HG03095 (cell line): ENCODE data around the gene SETD3.

Source experiments
- ATAC-seq: cut with Tn5 transposase; IDR thresholded peaks from one replicate; pipeline ENCODE4 v1.9.1; 2021; ENCODE audit warnings: moderate library complexity; ENCODE audit not compliant: unreplicated experiment

The SETD3 gene

DNA sequence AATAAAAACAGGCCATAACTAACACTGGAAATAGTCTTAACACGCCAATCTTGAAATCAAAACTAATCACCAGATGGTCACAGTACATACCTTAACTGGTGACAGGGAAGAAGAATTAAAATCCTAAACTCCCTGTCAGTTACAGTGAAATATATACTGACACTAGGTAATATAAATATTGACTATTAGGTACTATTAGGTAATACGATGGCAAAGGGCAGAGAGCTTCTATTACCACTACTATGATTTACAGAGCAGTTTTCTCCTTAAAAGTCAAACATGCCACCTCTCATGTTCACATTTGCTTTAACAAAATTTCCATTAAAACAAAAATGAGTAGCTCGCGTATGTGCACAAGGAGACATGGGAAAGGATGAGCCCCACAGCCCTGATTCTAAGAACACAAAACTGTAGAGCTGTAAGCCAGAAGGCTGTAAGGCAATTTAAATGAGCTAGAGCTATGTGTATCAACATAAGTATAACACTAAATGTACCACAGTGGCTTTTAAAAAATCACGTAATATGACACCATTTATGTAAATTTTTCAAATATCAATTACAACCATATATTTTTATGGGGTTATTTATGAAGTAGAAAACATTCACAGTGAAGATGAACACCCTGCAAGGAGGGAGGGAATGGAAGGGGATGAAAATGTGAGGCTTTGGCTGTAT lies 19.1 kb downstream of the SETD3 start:
- ATAC-seq: no peak

- no peak for ATAC-seq
These were observed 19.9 kb downstream of the SETD3 start for GRCh38 chr14:99460793-99461192.

DNA sequence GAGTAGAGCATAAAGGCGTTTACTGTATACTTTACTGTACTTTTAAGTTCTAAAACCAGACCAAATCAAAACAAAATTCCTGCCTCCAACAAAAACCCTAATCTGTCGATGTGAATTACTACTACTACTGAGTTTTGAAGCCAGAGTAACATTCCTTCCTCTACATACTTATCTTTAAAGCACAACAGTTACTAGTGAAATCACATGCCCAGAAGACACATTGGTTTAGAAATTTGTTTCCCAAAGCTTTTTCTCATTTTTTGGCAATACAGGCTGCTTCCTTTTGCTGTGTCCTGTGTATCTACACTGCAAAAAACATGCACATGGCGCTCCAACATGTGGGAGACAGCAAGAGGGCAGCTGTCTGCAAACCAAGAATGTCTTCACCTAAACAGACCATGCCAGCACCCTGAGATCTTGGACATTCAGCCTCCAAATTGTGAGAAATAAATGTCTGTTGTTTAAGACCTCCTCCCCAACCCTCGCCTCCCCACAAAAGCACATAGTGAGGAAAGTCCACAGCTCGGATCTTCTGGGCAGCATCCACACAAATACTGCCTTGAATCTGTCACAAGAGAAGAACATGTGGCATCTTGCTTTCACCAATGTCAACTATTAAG lies 21.1 kb downstream of the SETD3 start:
- ATAC-seq: no peak

GRCh38 chr14:99454246-99454645 lies 26.4 kb downstream of the SETD3 start:
- ATAC-seq: no peak

DNA sequence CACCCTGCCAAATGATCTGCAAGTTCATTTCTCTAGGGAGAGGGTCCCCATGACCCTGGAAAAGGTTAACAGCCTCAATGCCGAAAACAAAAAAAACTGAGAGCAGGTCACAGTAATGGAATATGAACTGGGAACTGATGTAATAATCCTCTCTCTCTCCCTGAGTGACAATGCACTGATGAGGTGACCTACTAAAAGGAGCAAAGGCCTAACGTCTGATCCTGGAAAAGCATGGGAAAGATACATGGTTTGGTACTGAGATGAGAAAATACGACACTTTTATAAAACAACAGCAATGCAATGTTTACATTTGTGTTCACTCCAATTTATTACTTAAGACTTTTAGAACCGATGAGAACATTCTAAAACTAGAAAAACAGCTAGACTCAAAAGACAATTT lies 27.7 kb downstream of the SETD3 start:
- ATAC-seq: no peak

DNA sequence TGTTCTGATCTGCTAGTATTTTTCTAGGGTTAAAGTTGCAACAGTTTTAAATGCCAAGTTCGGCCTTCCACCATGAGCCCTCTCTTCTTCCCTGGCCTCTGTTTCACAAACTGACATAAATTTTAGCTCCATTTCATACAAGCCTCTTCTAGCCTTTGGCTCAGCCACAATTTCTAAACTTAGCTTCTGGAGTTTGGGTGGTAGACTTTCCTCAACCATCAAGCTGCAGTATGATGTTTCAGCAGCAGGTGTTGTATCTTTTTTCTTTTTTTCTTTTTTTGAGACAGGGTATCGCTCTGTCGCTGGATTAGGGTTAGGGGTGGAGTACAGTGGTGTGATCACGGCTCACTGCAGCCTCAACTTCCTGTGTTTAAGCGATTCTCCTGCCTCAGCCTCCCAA lies 29.4 kb downstream of the SETD3 start:
- ATAC-seq: no peak

DNA sequence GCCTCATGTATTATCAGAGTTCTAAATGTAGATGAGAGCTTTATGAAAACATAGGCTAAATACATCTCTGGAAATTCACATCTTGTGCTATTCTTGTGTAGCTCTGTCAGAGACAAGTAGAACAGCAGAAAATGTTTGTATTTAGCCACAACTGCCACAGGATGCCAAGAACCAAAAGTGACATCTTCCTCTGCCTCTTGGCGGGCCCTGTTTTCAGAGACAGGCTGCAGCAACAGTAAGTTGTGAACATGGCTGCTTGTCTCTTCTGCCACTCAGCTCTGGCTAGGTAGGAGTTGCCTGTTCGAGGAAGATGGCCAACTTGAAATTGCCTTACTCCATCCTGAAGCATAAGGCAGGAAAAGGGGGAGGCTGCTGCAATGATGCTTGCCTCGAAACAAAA lies 30.4 kb downstream of the SETD3 start:
- no peak for ATAC-seq

DNA sequence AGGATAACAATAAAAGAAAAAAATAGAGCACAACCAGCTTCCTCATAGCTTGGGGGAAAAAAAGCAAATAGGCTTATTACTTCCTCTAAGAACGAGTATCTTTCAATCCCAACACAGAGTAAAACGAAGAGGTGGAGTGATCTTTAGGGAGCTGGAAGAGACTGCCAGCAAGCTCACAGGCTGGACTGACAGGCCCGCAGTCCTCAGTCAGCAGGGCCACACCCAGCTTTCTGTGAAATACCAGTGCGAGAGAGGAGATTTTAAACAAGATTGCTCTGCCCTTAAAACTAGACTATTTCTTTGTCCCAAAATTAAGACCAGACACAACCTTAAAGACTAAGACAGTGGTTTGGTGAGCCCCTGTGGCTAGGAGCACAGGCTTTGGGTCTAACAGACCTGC lies 32.9 kb downstream of the SETD3 start:
- no peak for ATAC-seq

- no peak for ATAC-seq
These were observed 34.7 kb downstream of the SETD3 start for GRCh38 chr14:99445931-99446330.

- ATAC-seq: no peak
These were observed 38.7 kb downstream of the SETD3 start for GRCh38 chr14:99441918-99442317.

DNA sequence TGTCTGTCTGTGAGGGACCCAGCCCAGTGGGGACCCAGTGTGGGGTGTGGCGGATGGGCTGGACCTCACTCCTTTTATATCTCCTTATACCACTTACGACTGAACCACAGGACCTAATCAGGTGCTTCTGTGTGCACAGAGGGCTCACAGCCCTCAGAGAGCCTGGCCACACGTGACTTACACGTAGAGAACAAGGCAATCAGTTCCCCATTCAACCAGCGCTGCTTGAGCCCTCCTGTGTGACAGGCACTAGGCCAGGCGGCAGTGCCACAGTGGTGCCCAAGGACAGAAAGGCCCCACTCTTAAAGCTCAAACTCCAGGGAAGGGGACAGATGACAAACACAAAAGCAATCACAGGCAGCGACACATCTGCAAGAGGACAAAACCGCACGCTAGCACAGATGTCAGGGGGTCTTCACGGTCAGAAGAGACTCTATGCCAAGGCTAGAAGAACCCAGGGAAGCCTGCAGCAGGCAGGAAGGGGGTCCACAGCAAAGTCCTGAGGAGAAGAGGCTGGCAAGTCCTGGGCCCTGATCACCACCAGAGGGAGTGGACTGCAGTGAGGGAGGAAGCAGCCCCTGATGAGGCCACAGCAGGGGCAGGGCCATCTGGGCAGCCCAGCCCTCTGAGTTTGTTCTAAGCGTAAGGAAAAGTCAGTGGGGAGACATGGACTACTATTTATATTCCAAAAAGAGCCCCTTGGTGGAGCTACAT lies 39.3 kb downstream of the SETD3 start:
- no peak for ATAC-seq

GRCh38 chr14:99440278-99440677 lies 40.4 kb downstream of the SETD3 start:
- ATAC-seq: no peak

DNA sequence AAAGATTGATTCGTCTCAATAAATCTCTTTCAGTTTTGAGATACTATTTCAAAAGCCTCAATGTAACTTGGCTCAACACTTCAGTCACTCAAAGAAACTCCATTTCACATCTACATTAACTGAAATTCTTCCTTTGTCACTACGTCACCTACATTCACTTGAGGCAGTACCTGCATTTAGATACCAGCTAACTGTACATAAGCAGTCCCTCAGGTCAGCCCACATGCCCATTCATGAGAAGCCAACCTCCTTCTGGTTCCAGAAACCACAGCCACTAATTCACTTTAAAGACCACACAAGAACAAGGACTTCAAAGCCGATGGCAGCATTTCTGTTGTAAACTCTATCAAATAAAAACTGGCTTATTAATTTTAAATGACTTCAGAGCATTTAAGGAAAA lies 43.0 kb downstream of the SETD3 start:
- ATAC-seq: no peak

DNA sequence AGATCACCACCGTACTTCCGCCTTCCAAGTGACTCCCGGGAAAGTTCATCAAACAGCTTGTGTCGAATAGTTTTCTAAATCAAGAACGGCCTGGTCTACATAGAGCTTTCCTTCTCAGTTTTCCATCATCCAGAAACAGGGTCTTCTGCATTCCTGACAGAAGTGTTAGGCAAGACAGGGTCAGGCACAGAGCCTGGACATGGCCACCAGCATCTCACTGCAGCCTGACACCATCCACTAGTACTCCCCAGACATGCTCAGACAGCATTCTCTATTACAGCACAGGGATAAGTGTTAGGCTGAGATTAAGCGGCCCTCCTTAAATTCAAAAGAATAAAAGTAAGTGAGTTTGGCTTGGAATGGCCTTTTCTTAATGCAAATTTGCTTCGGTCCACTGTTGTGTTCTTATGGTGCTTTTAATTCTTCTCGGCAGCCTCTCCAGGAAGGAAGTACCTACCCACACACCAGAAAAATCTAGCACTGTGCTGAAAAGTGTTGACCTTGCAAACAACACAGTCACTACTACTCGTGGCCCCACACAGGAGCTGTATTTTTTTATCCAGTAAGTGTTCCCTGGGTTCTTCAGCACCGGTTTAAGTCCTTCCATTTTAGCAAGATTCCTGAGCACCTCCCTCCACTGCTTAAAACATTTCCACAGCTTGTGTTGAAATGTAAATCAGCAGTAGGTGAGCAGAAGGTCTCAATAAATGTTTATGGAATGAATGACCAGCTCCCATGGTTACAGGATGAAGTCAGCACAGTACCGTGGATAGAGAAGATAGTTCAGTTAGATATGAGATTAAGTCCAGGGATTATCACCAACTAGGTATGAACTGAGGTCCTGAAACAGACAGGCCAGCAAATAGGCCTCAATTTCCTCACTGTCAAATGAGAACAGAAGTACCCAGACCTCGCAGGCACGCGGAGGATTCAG lies 44.1 kb downstream of the SETD3 start:
- ATAC-seq: no peak

- ATAC-seq: no peak
These were observed 45.3 kb downstream of the SETD3 start for GRCh38 chr14:99435327-99435726.

GRCh38 chr14:99432485-99432884 lies 48.2 kb downstream of the SETD3 start:
- no peak for ATAC-seq

DNA sequence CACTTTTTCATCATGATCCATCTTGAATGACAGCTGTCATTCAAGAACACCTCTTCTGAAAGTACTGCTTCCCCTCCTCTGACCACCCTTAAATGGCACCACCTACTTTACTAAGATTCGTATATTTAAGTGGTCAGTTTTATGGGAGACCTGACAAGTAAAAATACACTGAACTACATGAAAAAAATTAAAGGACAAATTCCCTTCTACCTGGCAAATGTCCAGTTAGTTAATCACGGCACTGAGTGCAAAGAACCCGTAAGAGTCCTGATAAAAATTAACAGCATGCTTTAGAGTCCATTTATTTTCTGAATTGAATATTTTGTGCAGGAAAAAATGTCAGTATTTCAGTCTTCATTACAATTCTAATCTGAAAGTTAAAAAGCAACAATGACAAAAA lies 48.7 kb downstream of the SETD3 start:
- no peak for ATAC-seq

DNA sequence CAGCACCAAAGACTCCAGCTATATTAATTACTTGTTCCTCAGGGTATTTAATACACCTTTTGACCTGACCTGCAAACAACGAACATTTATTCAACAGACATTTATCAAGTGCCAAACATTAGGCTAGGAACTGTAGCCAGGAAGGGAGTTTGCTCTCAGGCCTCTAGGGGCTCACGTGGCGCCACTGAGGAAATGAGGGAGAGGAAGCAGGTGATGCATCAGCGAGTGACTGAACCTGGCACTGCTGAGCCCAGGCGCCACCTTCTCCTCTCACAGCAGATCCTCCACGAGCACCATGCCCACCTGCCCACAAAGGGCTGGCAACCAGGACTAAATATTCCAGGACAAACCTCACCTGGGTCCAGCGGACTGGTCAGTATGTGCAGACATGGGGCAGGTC lies 50.2 kb downstream of the SETD3 start:
- no peak for ATAC-seq

GRCh38 chr14:99427632-99428300 lies 52.9 kb downstream of the SETD3 start:
- ATAC-seq: no peak

- no peak for ATAC-seq
These were observed 53.8 kb downstream of the SETD3 start for GRCh38 chr14:99426813-99427346.
